HG03439 (cell line): ENCODE data around the gene MSLN.

ENCODE experiments used
- ATAC-seq: cut with Tn5 transposase; IDR thresholded peaks from one replicate; pipeline ENCODE4 v1.9.1; 2021; ENCODE audit warnings: mild to moderate bottlenecking, moderate library complexity; ENCODE audit not compliant: unreplicated experiment

The MSLN gene

DNA sequence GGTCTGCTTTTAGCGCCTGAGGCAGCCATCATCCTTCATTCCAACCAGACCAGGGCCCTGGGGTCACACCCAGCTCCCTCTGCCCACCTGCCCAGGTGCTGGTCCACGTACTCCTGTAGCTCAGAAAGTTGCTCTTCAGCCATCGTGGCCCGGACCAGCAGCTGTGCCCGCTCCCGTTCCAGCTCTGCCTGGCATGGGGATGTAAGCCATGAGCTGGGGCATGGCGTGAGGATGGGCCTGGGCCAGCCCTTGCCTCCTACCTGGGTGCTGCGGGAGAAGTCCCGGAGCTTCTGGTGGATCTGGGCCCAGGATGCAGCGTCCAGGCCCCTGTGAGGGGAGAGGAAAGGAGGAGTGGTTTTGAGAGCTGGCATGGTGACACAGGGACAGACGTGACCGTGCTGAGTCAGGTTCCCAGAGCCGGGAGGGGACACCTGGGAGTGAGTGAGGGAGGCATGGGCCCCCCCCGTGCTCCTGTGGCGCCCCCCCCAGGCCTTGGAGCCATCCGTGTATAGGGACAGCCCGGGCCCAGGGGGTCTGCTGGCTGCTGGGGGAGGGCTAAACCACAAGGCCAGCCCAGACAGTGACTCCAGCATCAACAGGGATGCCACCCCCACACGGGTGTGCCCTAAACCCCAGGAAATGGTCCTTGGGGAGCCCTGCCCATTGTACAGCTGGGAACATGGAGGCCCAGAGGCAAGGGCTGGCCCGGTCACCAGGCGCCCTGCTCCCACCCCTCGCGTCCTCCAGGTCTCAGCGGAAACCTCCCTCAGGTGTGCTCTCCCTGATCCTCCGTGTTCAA, 37.5 kb upstream of the MSLN start:
- no peak for ATAC-seq

- no peak for ATAC-seq
These were observed 36.8 kb upstream of the MSLN start for GRCh38 chr16:723695-724094.

- ATAC-seq, result no peak
These were observed 36.1 kb upstream of the MSLN start for GRCh38 chr16:724188-725040.

DNA sequence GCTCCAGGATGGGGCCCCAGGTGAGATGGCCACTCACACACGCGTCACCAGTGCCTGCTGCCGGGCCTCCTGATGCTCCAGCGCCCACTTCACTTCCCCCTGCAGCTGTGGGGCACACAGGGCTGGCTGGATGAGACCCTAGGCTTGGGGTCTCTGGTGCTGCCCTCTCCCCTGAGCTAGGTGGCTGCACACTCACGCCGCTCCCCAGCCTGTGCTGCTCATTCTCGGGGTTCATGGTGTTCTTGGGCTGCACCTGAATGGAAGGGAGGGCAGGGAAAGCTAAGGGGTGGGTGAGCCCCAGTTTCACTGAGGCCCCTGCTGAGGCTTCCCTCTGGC, 35.5 kb upstream of the MSLN start:
- ATAC-seq, result no peak

- ATAC-seq, result no peak
These were observed 34.9 kb upstream of the MSLN start for GRCh38 chr16:725463-726187.

DNA sequence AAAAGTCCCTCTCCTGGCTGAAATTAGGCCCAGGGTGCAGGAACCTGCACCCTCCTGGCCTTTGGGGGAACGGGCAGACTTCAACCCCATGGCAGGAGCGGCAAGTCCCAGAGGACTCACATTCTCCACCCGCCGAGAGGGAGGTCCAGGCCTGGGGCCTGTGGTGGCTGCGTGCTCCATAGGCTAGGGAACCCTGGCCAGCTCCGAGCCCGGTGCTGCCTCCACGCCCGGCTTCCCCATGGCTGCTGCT, 34.4 kb upstream of the MSLN start:
- no peak for ATAC-seq

DNA sequence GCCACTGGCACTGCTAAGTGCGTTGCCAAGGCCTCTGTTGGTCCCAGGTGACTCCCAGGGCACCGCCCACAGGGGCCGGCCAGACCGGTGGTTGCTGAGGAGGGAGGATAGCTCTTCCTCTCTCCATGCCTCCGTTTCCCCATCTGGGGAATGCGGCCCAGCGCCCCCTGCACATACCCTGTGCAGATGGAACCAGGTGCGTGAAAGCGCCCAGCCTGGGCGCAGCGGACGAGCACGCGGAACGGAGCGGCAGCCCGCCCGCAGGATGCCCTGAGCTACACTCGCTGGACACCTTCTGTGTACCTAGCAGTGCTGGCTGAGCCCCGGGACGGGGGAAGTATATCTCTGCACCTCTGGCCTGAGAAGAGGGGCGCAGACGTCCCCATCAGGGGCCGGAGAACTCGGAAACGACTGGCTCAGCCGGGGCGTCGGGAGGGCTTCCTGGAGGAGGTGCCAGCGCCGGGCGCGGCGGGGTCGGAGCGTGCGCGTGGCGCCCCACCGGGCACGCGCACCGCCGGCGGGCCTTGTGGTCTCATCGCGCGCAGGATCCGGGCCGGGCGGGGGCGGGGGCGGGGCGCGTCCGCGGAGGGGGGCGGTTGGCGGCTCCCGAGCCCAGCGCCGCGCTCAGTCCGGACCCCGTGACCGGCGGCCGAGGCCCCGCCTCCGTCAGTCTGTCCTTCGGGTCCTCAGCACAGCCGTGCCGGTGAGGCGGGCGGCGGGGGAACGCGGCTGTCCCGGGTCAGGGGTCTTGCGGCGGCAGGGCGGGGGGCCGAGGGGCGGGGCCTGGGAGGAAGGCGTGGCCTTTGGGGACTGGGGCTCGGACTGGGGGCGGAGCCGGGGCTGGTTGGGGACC, 33.9 kb upstream of the MSLN start, which contains the start of the genes CCDC78 and HAGHL:
Gene CCDC78, minus strand, starts transcription at position 6 of the 853 bp plus-strand sequence. CDS start 76 bp downstream, outside the sequence.
Gene HAGHL, plus strand, starts transcription at position 669 of the 853 bp plus-strand sequence. CDS start 404 bp downstream, outside the sequence.
- no peak for ATAC-seq

DNA sequence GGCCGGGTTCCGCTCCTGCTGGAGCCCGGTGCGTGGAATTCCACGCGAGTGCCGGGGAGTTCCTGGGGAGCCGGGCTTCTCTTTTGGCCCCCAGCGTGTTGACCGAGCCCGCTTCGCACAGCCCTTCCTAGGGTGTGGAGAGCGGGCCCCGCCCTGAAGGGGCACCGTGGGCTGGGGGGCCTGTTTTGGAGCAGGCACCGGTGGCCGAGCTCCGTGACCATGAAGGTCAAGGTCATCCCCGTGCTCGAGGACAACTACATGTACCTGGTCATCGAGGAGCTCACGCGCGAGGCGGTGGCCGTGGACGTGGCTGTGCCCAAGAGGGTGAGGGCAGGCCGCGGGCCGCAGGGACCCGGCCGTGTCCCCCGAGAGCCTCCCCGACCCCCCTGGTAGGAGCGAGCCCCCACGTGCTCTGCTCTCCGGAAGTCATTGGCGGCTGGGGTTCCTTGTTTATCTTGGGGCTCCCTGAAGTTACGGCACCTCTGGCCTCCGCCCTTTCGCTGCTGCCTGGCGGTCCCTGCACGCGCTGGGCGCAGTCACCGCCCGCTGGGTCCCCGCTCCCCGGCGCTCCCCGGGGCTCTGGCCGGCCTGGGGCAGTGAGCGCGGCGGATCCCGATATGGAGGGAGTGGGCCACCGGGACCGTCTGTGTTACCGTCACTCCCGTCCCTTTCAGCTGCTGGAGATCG, 33.1 kb upstream of the MSLN start:
- ATAC-seq, result no peak

GRCh38 chr16:728131-728889, 32.2 kb upstream of the MSLN start:
- no peak for ATAC-seq

GRCh38 chr16:728890-729744, 31.4 kb upstream of the MSLN start:
- ATAC-seq, result no peak

DNA sequence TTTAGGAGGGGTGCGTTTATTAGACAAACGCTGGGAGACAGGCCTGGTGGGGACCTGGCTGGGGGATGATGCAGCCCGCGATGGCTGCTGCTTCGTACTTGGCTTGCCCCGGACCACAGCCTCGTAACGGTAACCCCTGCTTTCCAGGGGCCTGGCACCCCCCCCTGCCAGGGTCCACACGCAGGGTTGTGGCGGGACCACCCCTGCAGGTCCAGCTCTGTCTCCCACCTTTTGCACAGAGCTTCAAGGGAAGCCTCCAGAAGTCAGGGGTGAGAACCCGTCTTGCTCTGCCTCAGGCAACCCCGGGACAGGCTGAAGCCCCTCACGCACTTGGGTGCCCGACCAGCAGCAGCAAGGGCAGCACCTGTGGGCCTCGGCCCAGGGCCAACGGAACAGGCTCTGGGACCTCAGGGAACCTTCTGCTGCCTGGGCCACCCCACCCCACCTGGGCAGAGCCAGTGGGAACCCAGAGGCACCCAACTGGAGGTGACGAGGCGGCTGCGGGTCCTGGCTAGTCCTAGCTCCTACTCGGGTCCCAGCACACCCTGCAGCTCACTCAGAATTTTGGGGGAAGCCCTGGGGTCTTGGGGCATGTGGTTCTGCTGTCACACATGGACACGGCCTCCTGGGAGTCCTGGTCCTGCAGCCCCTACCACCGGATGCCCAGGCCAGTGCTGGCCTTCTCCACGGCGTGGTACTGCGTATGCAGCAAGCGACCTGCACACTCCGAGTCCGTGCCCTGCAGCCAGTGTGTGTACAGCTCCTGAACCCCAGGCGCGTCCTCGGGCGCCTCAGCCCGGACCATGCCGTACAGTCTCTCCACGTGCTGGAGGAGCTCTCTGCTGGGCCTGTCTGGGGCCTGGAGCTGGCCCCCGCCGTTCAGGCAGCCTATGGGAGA, 30.5 kb upstream of the MSLN start:
- no peak for ATAC-seq

GRCh38 chr16:730666-731509, 29.6 kb upstream of the MSLN start:
- ATAC-seq, result no peak

DNA sequence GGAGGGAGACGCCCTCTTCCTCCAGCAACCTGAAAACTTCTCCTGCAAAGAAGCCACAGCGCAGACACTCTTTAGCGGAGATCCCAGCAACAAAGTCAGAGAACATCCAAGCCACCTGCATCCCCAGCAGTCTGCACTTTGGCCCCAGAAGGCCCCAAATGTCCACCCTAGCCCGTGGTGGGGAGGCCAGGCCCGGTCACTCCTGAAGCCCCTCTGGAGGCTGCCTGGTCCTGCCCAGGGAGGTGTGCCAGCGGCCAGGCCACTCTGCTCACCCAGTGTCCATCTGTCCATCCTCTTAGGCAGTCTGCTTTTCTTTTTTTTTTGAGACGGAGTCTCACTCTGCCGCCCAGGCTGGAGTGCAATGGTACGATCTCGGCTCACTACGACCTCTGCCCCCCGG, 28.2 kb upstream of the MSLN start:
- no peak for ATAC-seq

DNA sequence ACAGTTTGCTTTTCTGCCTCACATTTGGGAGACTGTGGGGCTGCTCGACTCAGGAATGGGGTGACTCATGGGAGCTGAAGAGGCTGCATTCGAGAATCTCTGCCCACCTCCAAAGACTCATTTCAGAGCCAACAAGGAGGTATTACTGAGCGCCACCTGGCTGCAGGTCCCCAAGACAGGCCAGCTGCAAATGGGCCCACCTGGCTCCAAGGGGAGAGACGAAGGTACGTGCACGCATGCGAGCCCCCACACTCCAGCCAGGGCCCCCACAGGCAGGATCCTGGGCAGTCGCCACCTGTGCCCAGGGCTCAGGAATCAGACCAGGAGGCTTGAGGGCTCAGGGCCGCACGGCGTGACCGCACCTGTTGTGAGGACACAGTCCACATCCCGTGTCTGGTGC, 27.6 kb upstream of the MSLN start:
- ATAC-seq, result no peak

DNA sequence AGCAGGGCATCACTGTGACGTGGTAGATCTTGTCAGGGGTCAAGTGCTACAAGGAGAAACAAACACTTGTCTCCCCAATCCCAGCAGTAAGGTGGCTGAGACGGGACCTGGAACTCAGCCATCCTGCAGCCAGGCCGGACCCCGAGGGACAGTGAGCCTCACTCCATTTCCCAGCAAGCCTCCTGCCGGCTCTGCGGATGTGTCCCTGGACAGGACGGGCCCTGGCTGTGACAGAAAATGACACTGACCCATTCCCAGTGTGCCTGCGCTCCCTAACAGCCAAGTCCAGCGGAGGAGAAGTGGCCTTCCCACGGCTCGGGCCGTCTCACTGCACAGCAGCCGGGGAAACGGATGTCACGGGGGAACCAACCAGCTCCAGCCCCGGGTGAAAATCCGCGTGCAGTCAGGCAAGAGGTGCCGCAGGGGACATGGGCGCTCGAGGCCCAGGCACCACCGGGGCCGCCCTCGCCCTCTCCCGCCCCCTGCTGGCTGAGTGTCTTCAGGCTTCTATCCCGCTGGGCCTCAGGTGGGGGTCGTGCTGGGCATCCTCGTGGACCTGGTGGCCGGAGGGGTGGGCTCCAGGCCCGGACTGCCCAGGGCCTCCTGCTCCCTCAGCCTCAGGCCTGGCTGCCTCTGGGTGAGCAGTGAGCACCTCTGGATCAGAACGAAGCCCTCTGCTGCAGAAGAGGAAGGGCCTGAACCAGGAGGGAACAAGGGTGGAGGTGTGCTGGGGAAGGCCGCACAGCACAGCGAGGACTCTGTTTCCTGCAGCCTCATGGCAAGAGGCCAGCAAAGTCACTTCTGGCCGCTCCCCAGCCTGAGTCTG, 26.9 kb upstream of the MSLN start:
- no peak for ATAC-seq
